Measurements from ENCODE around the gene LHFPL6.

DNA sequence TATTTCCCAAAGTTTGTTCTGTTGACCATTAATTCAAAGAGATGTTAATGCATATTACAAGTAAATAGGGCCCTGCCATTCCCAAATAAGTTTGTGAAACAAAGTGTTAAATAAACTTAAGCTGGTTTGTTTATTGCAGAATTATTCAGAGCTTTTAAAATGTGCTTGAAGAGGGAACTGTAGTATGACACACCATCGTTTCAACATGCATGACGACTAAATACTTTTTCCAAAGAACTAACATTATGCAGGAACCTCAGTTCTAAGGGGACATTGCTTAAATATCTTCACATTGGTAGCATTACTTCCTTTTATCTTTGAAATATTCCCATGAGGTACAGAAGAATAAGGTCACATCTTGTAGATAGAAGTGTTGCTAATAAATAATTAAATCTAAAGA lies 14.6 kb downstream of the LHFPL6 start:
- no peak for TF ChIP-seq POLR2A (IDR thresholded peaks at IDR 0.05)
- TF ChIP-seq, protein P1, sequence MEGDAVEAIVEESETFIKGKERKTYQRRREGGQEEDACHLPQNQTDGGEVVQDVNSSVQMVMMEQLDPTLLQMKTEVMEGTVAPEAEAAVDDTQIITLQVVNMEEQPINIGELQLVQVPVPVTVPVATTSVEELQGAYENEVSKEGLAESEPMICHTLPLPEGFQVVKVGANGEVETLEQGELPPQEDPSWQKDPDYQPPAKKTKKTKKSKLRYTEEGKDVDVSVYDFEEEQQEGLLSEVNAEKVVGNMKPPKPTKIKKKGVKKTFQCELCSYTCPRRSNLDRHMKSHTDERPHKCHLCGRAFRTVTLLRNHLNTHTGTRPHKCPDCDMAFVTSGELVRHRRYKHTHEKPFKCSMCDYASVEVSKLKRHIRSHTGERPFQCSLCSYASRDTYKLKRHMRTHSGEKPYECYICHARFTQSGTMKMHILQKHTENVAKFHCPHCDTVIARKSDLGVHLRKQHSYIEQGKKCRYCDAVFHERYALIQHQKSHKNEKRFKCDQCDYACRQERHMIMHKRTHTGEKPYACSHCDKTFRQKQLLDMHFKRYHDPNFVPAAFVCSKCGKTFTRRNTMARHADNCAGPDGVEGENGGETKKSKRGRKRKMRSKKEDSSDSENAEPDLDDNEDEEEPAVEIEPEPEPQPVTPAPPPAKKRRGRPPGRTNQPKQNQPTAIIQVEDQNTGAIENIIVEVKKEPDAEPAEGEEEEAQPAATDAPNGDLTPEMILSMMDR (IDR thresholded peaks at IDR 0.05) = no peak
